T-helper 17 cell (primary cell): Measurements from ENCODE around the gene WNT1. TPM values are rescaled to one million over a fixed set of nuclear protein-coding genes. Genes with fewer than 3 reads are reported as not detected.

Source experiments
- ATAC-seq: fragments of 150-1000 bp; cut with Tn5 transposase; 2 replicates; pipeline ENCODE4 v1.10.0; 2021; ENCODE audit warnings: mild to moderate bottlenecking, moderate library complexity
- DNase-seq, 3 donors: peaks; one replicate each; pipeline versions ENCODE4 v3.0.0 to v3.0.0-alpha.2; 2020 to 2021
- H3K9me3 ChIP-seq: one replicate; pipeline ENCODE4 v1.7.0; 2013; ENCODE audit warnings: low read length, mild to moderate bottlenecking; ENCODE audit not compliant: control insufficient read depth, poor library complexity, severe bottlenecking
- H3K27ac Mint-ChIP-seq: one replicate; pipeline ENCODE4 v1.8.0; 2022; ENCODE audit warnings: mild to moderate bottlenecking, moderate library complexity, mixed read lengths
- H3K27me3 Mint-ChIP-seq: one replicate; pipeline ENCODE4 v1.8.0; 2022; ENCODE audit warnings: mixed read lengths
- H3K36me3 Mint-ChIP-seq: one replicate; pipeline ENCODE4 v1.8.0; 2022; ENCODE audit warnings: low read depth, mixed read lengths
- H3K4me1 Mint-ChIP-seq: one replicate; pipeline ENCODE4 v1.8.0; 2022; ENCODE audit warnings: mild to moderate bottlenecking, mixed read lengths
- H3K4me3 Mint-ChIP-seq: one replicate; pipeline ENCODE4 v1.8.0; 2022; ENCODE audit warnings: mild to moderate bottlenecking, moderate library complexity, mixed read lengths
- total RNA-seq, 4 donors: library from RNA in 2 of 4; stranded (reverse) in 2 of 4; gene quantifications; one replicate each; pipeline ENCODE4 v1.2.3 and lab custom pipeline; 2022 to 2026

WNT1 gene
- total RNA-seq, 2 donors from 2014 or later: 2.2 to 2.3 TPM

GRCh38 chr12:49025463-49025862 is 47.3 kb downstream of the WNT1 start:
- ATAC-seq: no peak
- Mint-ChIP-seq H3K27ac (peak overlapping the region; percentile 83), H3K36me3 (peaks cover 13% of the 10 kb centered on the region)

GRCh38 chr12:49026101-49026500 is 48.0 kb downstream of the WNT1 start:
- Mint-ChIP-seq H3K27me3 (no peaks in the 10 kb centered on the region), H3K27ac (peak overlapping the region; percentile 8), H3K36me3 (peaks cover 10% of the 10 kb centered on the region), H3K4me1 (no peaks in the 10 kb centered on the region), H3K4me3 (no peak overlapping the region)
- ATAC-seq: no peak
- no peaks in the 10 kb centered on the region for H3K9me3 ChIP-seq
- no peak for DNase-seq

More at GRCh38 chr12:49025463-49025862, 47.3 kb downstream of the WNT1 start:
- no peaks in the 10 kb centered on the region for H3K4me1 Mint-ChIP-seq
- no peak for DNase-seq
- H3K9me3 ChIP-seq: no peaks in the 10 kb centered on the region
- no peak overlapping the region for H3K4me3 Mint-ChIP-seq
- no peaks in the 10 kb centered on the region for H3K27me3 Mint-ChIP-seq

- H3K36me3 Mint-ChIP-seq: peaks cover 10% of the 10 kb centered on the region
- no peak overlapping the region for H3K4me3 Mint-ChIP-seq
These were observed 48.8 kb downstream of the WNT1 start for GRCh38 chr12:49026678-49027480.

GRCh38 chr12:49027846-49028555 is 49.9 kb downstream of the WNT1 start:
- Mint-ChIP-seq H3K4me3 (peak overlapping the region; percentile 5), H3K4me1 (no peaks in the 10 kb centered on the region), H3K27ac (peak overlapping the region; percentile 86), H3K36me3 (peaks cover 5% of the 10 kb centered on the region), H3K27me3 (no peaks in the 10 kb centered on the region)
- DNase-seq (no peak), ATAC-seq (no peak)
- H3K9me3 ChIP-seq: no peaks in the 10 kb centered on the region

More at GRCh38 chr12:49026678-49027480, 48.8 kb downstream of the WNT1 start:
- H3K27ac Mint-ChIP-seq: no peak overlapping the region
- no peaks in the 10 kb centered on the region for H3K4me1 Mint-ChIP-seq
- ATAC-seq (no peak), DNase-seq (no peak)
- no peaks in the 10 kb centered on the region for H3K9me3 ChIP-seq
- no peaks in the 10 kb centered on the region for H3K27me3 Mint-ChIP-seq

GRCh38 chr12:49028666-49029275 is 50.6 kb downstream of the WNT1 start:
- peaks cover under 1% of the 10 kb centered on the region for H3K4me1 Mint-ChIP-seq
- no peaks in the 10 kb centered on the region for H3K27me3 Mint-ChIP-seq
- no peaks in the 10 kb centered on the region for H3K9me3 ChIP-seq
- H3K27ac Mint-ChIP-seq: peak overlapping the region; percentile 14
- DNase-seq (no peak), ATAC-seq (no peak)
- peaks cover 5% of the 10 kb centered on the region for H3K36me3 Mint-ChIP-seq
- no peak overlapping the region for H3K4me3 Mint-ChIP-seq

- Mint-ChIP-seq H3K27me3 (no peaks in the 10 kb centered on the region), H3K4me1 (peaks cover 3% of the 10 kb centered on the region), H3K36me3 (peaks cover 5% of the 10 kb centered on the region), H3K27ac (no peak overlapping the region), H3K4me3 (no peak overlapping the region)
- H3K9me3 ChIP-seq: no peaks in the 10 kb centered on the region
- ATAC-seq (no peak), DNase-seq (no peak)
These were observed 52.0 kb downstream of the WNT1 start for GRCh38 chr12:49030119-49030518.

GRCh38 chr12:49030714-49031572 is 52.8 kb downstream of the WNT1 start:
- H3K27me3 Mint-ChIP-seq: no peaks in the 10 kb centered on the region
- ATAC-seq (no peak), DNase-seq (no peak)
- peak overlapping the region; percentile 74 for H3K27ac Mint-ChIP-seq
- no peaks in the 10 kb centered on the region for H3K9me3 ChIP-seq
- no peak overlapping the region for H3K4me3 Mint-ChIP-seq
- H3K4me1 Mint-ChIP-seq: peaks cover 3% of the 10 kb centered on the region
- peaks cover 5% of the 10 kb centered on the region for H3K36me3 Mint-ChIP-seq

GRCh38 chr12:49031573-49032161 is 53.5 kb downstream of the WNT1 start:
- no peaks in the 10 kb centered on the region for H3K27me3 Mint-ChIP-seq
- DNase-seq (no peak), ATAC-seq (no peak)
- peaks cover 5% of the 10 kb centered on the region for H3K36me3 Mint-ChIP-seq
- no peak overlapping the region for H3K4me3 Mint-ChIP-seq
- H3K27ac Mint-ChIP-seq: peak overlapping the region; percentile 74
- no peaks in the 10 kb centered on the region for H3K9me3 ChIP-seq
- H3K4me1 Mint-ChIP-seq: peaks cover 3% of the 10 kb centered on the region

Other genes with a start within 250 kb of the WNT1 start
- gene ADCY6, start 189.2 kb upstream of the WNT1 start, total RNA-seq: under 1 TPM; 0.42 to 0.70 TPM
- gene CACNB3, start 159.8 kb upstream of the WNT1 start, total RNA-seq: 1 to 10 TPM; 6.5 to 8.0 TPM
- 10 to 100 TPM; 61.7 to 76.3 TPM for gene DDX23, start 126.2 kb upstream of the WNT1 start, total RNA-seq
- gene RND1, start 112.5 kb upstream of the WNT1 start, total RNA-seq: 1 to 10 TPM; 6.0 to 8.2 TPM
- gene FKBP11, start 52.8 kb upstream of the WNT1 start, total RNA-seq: 100 to 1,000 TPM; 132 to 145 TPM
- gene ARF3, start 20.8 kb upstream of the WNT1 start, total RNA-seq: 100 to 1,000 TPM in 1 of 2 donors, 10 to 100 TPM in 1; 80.1 to 111 TPM
- 10 to 100 TPM; 13.8 to 17.6 TPM for gene WNT10B, start 6.6 kb upstream of the WNT1 start, total RNA-seq
- gene DDN, start 21.1 kb downstream of the WNT1 start, total RNA-seq: under 1 TPM; 0.62 to 0.70 TPM
- gene PRKAG1, start 40.5 kb downstream of the WNT1 start, total RNA-seq: 10 to 100 TPM; 41.4 to 47.7 TPM
- 100 to 1,000 TPM; 137 to 139 TPM for gene KMT2D, start 82.5 kb downstream of the WNT1 start, total RNA-seq
- 1 to 10 TPM; 7.9 to 8.1 TPM for gene RHEBL1, start 91.7 kb downstream of the WNT1 start, total RNA-seq
- under 1 TPM; 0.17 to 0.44 TPM for gene DHH, start 116.5 kb downstream of the WNT1 start, total RNA-seq
- 100 to 1,000 TPM; 257 to 270 TPM for gene LMBR1L, start 132.5 kb downstream of the WNT1 start, total RNA-seq
- 100 to 1,000 TPM; 137 to 159 TPM for gene TUBA1B, start 153.1 kb downstream of the WNT1 start, total RNA-seq
- 100 to 1,000 TPM; 282 to 416 TPM for gene TUBA1A, start 210.8 kb downstream of the WNT1 start, total RNA-seq